ENCODE results near the gene PCBP3. TPM values are rescaled to one million over a fixed set of nuclear protein-coding genes. Genes with fewer than 3 reads are reported as not detected.
A peak's percentile ranks its signal among the peaks of the same experiment; 100 is the strongest.

Gene PCBP3
- total and polyA plus RNA-seq, 2 of the 13 experiments (the other 11 are each of a cell fraction or from before 2014, with no cell fraction given), result not detected

DNA sequence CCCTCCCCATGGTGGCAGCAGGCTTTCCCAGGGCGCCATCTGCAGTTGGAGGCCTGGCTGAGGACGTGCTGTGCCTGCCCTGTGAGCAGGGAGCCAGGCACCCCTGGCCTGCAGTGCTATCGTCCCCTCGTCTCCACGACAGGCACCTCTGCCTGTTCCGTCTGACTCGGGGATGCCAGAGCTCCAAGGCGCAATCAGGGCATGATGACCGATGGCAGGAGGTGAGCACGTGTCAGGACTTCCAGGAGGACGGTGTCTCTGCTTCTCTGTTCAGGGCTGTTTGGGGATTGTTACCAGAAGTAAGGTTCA, 125.2 kb downstream of the PCBP3 start:
- Histone ChIP-seq H3K9me3 (ENCODE audit: low read length) (no peaks in the 10 kb centered on the region), H3K79me2 (ENCODE audit: insufficient read depth, low read length) (no peaks in the 10 kb centered on the region), H3K27ac (ENCODE audit: extremely low read length, insufficient read depth, low read length) (no peak overlapping the region), H3K4me2 (ENCODE audit: low read depth, low read length) (no peak overlapping the region), H3K4me1 (ENCODE audit: insufficient read depth, low read length) (no peaks in the 10 kb centered on the region), H3K4me3 (replicated peaks in 1 of 3; ENCODE audit: insufficient read depth in 1 of 3, low read depth in 2 of 3, low read length in 3 of 3) (no peak overlapping the region), H4K20me1 (ENCODE audit: insufficient read depth, low read length) (no peaks in the 10 kb centered on the region), H3K36me3 (replicated peaks in 1 of 2; ENCODE audit: control insufficient read depth in 1 of 2, insufficient read depth in 2 of 2, low read length in 2 of 2) (no peaks in the 10 kb centered on the region), H2AFZ (ENCODE audit: low read length) (no peak overlapping the region), H3K9ac (ENCODE audit: insufficient read depth, low read depth, low read length) (no peak overlapping the region), H3K27me3 (ENCODE audit: control insufficient read depth in 1 of 2, insufficient read depth in 2 of 2, low read length in 2 of 2) (peaks cover 4 to 26% of the 10 kb centered on the region in 2 experiments; a peak in 3 of 5 replicates)
- in situ Hi-C loops (cut with HindIII; ENCODE audit: extremely low pct_ligation_motif_present, low pct_unique_long_range_greater_than_20kb) (no loop called here), intact Hi-C loops (cut with micrococcal nuclease; ENCODE audit: unreplicated experiment) (no loop called here)
- POLR2A ChIA-PET, result no interaction called here
- ATAC-seq, result peak; percentile 85
- DNase-seq (ENCODE audit: low spot score), result no peak
- FAIRE-seq, result no peak
- CTCF ChIA-PET (ENCODE audit: low intra/inter-chr PET ratio, low total read pairs), result no interaction called here
- WGBS (ENCODE audit: low lambda C conversion rate), result no CpG with 5 or more reads among the region's 11 CpGs
- TF ChIP-seq STAG1 (CRISPR knock-in tag; IDR thresholded peaks at IDR 0.05) (peak; percentile 51), PTBP1 (IDR thresholded peaks at IDR 0.05; ENCODE audit: low read depth, low read length, poor library complexity, severe bottlenecking) (no peak), ZNF562 (CRISPR knock-in tag; IDR thresholded peaks at IDR 0.05; ENCODE audit: borderline replicate concordance) (no peak), ATF7-NPFF (CRISPR knock-in tag; IDR thresholded peaks at IDR 0.05; ENCODE audit: low read depth) (no peak)
- TF ChIP-seq, protein P1, sequence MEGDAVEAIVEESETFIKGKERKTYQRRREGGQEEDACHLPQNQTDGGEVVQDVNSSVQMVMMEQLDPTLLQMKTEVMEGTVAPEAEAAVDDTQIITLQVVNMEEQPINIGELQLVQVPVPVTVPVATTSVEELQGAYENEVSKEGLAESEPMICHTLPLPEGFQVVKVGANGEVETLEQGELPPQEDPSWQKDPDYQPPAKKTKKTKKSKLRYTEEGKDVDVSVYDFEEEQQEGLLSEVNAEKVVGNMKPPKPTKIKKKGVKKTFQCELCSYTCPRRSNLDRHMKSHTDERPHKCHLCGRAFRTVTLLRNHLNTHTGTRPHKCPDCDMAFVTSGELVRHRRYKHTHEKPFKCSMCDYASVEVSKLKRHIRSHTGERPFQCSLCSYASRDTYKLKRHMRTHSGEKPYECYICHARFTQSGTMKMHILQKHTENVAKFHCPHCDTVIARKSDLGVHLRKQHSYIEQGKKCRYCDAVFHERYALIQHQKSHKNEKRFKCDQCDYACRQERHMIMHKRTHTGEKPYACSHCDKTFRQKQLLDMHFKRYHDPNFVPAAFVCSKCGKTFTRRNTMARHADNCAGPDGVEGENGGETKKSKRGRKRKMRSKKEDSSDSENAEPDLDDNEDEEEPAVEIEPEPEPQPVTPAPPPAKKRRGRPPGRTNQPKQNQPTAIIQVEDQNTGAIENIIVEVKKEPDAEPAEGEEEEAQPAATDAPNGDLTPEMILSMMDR (CRISPR knock-in tag; IDR thresholded peaks at IDR 0.05), result peak; percentile 52
- BruUV-seq (replicated peaks), result no TSS peak

DNA sequence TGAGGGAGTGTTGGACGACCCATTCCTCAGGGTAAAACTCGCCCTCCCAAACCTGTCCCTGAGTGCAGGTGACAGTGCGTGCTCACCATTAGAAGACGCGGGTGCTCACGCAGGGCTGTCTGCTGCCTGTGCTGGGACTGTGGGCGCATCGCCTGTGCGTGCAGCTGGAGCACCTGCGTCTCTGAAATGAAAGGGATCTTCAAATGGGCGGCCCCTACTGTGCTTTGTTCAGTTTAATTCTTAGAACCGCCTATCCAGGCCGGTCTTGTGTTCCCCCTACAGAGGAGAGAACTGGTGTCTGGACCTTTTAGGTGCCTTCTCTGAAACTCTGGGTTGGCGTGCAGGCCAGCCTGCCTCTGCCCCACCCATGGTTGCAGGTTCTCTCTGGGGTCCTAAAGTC, 125.8 kb downstream of the PCBP3 start:
- Histone ChIP-seq H3K36me3 (replicated peaks in 1 of 2; ENCODE audit: control insufficient read depth in 1 of 2, insufficient read depth in 2 of 2, low read length in 2 of 2) (no peaks in the 10 kb centered on the region), H3K4me2 (ENCODE audit: low read depth, low read length) (no peak overlapping the region), H3K4me1 (ENCODE audit: insufficient read depth, low read length) (no peaks in the 10 kb centered on the region), H3K4me3 (replicated peaks in 1 of 3; ENCODE audit: insufficient read depth in 1 of 3, low read depth in 2 of 3, low read length in 3 of 3) (no peak overlapping the region), H3K27me3 (ENCODE audit: control insufficient read depth in 1 of 2, insufficient read depth in 2 of 2, low read length in 2 of 2) (peaks cover 4 to 26% of the 10 kb centered on the region in 2 experiments; a peak in 3 of 5 replicates), H3K79me2 (ENCODE audit: insufficient read depth, low read length) (no peaks in the 10 kb centered on the region), H3K9me3 (ENCODE audit: low read length) (no peaks in the 10 kb centered on the region), H4K20me1 (ENCODE audit: insufficient read depth, low read length) (no peaks in the 10 kb centered on the region), H3K27ac (ENCODE audit: extremely low read length, insufficient read depth, low read length) (no peak overlapping the region), H2AFZ (ENCODE audit: low read length) (no peak overlapping the region), H3K9ac (ENCODE audit: insufficient read depth, low read depth, low read length) (no peak overlapping the region)
- ATAC-seq, result no peak
- intact Hi-C loops (cut with micrococcal nuclease; ENCODE audit: unreplicated experiment), result no loop called here
- BruUV-seq (replicated peaks), result no TSS peak
- CTCF ChIA-PET (ENCODE audit: low intra/inter-chr PET ratio, low total read pairs), result no interaction called here
- DNase-seq (ENCODE audit: low spot score), result no peak
- POLR2A ChIA-PET, result no interaction called here
- TF ChIP-seq, protein P2, sequence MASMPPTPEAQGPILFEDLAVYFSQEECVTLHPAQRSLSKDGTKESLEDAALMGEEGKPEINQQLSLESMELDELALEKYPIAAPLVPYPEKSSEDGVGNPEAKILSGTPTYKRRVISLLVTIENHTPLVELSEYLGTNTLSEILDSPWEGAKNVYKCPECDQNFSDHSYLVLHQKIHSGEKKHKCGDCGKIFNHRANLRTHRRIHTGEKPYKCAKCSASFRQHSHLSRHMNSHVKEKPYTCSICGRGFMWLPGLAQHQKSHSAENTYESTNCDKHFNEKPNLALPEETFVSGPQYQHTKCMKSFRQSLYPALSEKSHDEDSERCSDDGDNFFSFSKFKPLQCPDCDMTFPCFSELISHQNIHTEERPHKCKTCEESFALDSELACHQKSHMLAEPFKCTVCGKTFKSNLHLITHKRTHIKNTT (CRISPR knock-in tag; IDR thresholded peaks at IDR 0.05), result no peak
- TF ChIP-seq, protein P3, sequence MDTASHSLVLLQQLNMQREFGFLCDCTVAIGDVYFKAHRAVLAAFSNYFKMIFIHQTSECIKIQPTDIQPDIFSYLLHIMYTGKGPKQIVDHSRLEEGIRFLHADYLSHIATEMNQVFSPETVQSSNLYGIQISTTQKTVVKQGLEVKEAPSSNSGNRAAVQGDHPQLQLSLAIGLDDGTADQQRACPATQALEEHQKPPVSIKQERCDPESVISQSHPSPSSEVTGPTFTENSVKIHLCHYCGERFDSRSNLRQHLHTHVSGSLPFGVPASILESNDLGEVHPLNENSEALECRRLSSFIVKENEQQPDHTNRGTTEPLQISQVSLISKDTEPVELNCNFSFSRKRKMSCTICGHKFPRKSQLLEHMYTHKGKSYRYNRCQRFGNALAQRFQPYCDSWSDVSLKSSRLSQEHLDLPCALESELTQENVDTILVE (CRISPR knock-in tag; IDR thresholded peaks at IDR 0.05), result no peak
- TF ChIP-seq ZBTB38 (CRISPR knock-in tag; IDR thresholded peaks at IDR 0.05) (no peak), JUN (CRISPR knock-in tag; IDR thresholded peaks at IDR 0.05) (no peak), PLRG1 (conservative IDR thresholded peaks at IDR 0.05) (no peak)
- TF ChIP-seq, protein P4, sequence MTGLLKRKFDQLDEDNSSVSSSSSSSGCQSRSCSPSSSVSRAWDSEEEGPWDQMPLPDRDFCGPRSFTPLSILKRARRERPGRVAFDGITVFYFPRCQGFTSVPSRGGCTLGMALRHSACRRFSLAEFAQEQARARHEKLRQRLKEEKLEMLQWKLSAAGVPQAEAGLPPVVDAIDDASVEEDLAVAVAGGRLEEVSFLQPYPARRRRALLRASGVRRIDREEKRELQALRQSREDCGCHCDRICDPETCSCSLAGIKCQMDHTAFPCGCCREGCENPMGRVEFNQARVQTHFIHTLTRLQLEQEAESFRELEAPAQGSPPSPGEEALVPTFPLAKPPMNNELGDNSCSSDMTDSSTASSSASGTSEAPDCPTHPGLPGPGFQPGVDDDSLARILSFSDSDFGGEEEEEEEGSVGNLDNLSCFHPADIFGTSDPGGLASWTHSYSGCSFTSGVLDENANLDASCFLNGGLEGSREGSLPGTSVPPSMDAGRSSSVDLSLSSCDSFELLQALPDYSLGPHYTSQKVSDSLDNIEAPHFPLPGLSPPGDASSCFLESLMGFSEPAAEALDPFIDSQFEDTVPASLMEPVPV (CRISPR knock-in tag; IDR thresholded peaks at IDR 0.05), result no peak
- in situ Hi-C loops (cut with HindIII; ENCODE audit: extremely low pct_ligation_motif_present, low pct_unique_long_range_greater_than_20kb), result no loop called here
- no peak for FAIRE-seq
- 51% methylated on average over 7 of the region's 14 CpGs for WGBS (ENCODE audit: low lambda C conversion rate)

Data from HepG2 (cell line).